Body of pancreas (tissue), 4 donors: Measurements from ENCODE around the gene PIP5KL1.

Experiments used
- POLR2A ChIP-seq, 3 donors: fragments of 450-650 bp; IDR thresholded peaks; one replicate each; pipeline ENCODE4 v1.6.1; 2016; ENCODE audit warnings: antibody characterized with exemption in 3 of 3, mild to moderate bottlenecking in 2 of 3
- TF ChIP-seq, protein P1 (sequence below), 7 experiments: fragments of 450-650 bp in 4 of 7; fragments of 200-600 bp in 3 of 7; sonication (generic) in 3 of 7; IDR thresholded peaks; one replicate each; pipeline ENCODE4 v1.5.1; 2016 to 2019; ENCODE audit warnings: antibody characterized with exemption in 7 of 7

DNA sequence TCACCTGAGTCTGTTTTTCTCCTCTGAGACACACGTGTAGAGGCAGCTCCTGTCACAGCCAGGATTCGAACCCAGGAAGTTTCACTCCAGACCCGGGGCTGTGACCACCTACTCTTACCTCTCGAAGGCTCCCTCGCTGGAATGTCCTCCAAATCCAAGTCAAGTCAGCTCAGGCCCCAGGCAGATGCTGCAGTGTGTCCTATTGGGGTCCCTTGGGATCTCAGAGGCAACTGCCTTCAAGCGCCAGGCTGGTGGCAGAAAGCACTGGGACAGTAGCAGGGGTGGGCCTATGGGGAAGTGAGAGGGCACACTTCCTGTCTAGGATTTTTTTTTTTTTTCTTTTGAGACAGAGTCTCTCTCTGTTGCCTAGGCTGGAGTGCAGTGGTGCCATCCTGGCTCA is 13.0 kb downstream of the PIP5KL1 start:
- TF ChIP-seq, protein P1, sequence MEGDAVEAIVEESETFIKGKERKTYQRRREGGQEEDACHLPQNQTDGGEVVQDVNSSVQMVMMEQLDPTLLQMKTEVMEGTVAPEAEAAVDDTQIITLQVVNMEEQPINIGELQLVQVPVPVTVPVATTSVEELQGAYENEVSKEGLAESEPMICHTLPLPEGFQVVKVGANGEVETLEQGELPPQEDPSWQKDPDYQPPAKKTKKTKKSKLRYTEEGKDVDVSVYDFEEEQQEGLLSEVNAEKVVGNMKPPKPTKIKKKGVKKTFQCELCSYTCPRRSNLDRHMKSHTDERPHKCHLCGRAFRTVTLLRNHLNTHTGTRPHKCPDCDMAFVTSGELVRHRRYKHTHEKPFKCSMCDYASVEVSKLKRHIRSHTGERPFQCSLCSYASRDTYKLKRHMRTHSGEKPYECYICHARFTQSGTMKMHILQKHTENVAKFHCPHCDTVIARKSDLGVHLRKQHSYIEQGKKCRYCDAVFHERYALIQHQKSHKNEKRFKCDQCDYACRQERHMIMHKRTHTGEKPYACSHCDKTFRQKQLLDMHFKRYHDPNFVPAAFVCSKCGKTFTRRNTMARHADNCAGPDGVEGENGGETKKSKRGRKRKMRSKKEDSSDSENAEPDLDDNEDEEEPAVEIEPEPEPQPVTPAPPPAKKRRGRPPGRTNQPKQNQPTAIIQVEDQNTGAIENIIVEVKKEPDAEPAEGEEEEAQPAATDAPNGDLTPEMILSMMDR (IDR thresholded peaks at IDR 0.05), result no peak
- TF ChIP-seq POLR2A (IDR thresholded peaks at IDR 0.05), result no peak
